AG04449 (cell line): ENCODE data around the gene STAM2.
"Not testable (repeated sequence)": the region's sequence is repeated elsewhere in the genome, so short reads cannot be mapped to it uniquely, and the experiment has no call there.

Source experiments
- CTCF ChIA-PET: fragments of 350-600 bp; formaldehyde crosslinking; extraction: SDS; loops from one replicate; lab custom pipeline; 2021; ENCODE audit warnings: antibody characterized with exemption; lab: Yijun Ruan, JAX
- POLR2A ChIA-PET: fragments of 400-600, 350-600 bp; formaldehyde crosslinking; extraction: SDS; loops from one replicate; lab custom pipeline; 2020; ENCODE audit warnings: antibody characterized with exemption, inconsistent platforms; lab: Yijun Ruan, JAX
- DNase-seq: peaks from one replicate; pipeline ENCODE4 v3.0.0-alpha.2; 2010; ENCODE audit warnings: low read depth, low spot score
- H3K4me3 ChIP-seq: 2 replicates; pipeline ENCODE4 v1.5.1; 2011; ENCODE audit warnings: low read depth, mild to moderate bottlenecking, control low read depth, low read length
- TF ChIP-seq, protein P1 (sequence below): IDR thresholded peaks from one replicate; pipeline ENCODE4 v1.5.1; 2011; ENCODE audit warnings: mild to moderate bottlenecking, moderate library complexity, low read length, control low read depth, inconsistent platforms; ENCODE audit not compliant: insufficient read depth; ENCODE audit errors: missing control alignments

Gene STAM2

DNA sequence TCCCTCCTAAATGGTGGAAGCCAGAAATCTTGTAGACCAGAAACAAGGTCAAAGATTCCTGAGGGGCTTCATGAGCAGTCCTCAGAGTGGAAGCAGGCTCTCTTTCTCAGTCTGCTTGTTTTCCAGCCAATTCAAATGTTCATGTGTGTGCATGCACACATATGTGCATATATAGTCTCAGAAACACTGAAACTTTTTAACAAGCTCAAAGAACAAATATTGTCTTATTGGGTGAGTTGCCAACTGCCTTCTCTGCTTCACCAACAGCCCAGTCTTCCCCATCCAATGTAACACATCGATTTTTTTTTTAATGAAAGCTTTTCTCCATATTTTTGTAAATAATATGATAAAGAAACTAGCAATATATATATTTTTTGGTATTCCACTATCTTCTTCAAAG is 80.4 kb downstream of the STAM2 start:
- TF ChIP-seq, protein P1, sequence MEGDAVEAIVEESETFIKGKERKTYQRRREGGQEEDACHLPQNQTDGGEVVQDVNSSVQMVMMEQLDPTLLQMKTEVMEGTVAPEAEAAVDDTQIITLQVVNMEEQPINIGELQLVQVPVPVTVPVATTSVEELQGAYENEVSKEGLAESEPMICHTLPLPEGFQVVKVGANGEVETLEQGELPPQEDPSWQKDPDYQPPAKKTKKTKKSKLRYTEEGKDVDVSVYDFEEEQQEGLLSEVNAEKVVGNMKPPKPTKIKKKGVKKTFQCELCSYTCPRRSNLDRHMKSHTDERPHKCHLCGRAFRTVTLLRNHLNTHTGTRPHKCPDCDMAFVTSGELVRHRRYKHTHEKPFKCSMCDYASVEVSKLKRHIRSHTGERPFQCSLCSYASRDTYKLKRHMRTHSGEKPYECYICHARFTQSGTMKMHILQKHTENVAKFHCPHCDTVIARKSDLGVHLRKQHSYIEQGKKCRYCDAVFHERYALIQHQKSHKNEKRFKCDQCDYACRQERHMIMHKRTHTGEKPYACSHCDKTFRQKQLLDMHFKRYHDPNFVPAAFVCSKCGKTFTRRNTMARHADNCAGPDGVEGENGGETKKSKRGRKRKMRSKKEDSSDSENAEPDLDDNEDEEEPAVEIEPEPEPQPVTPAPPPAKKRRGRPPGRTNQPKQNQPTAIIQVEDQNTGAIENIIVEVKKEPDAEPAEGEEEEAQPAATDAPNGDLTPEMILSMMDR = no peak
- POLR2A ChIA-PET = no interaction called here
- CTCF ChIA-PET = no interaction called here
- H3K4me3 ChIP-seq = no peak overlapping the region
- DNase-seq = no peak

- H3K4me3 ChIP-seq = no peak overlapping the region
- ChIA-PET CTCF (no interaction called here), POLR2A (no interaction called here)
- DNase-seq = no peak
- TF ChIP-seq, protein P1 = no peak
Observed at GRCh38 chr2:152094014-152094413, 81.5 kb downstream of the STAM2 start.

DNA sequence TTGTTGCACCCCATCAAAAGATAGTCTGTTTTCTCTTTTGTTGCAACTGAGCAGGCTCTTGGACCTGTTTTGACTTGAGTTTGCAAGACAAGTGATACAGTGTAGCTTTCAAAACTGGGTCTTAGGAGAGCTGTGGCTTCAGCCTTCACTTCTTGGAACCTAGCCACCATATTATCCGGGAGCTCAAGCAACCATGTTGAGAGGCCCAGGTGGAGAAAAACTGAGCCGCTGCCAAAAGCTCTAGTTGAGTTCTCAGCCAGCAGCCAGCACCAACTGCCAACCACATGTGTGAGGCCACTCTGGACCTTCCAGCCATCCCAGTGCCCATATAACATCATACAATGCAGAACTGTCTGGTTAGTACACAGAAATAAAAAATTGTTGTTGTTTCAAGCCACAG is 82.1 kb downstream of the STAM2 start:
- CTCF ChIA-PET = interaction anchor here (1.0 kb wide), 1 partner anchor 57 kb away, joined by 4 read pairs; no protein-coding TSS in a partner anchor
- POLR2A ChIA-PET = no interaction called here
- TF ChIP-seq, protein P1 = no peak
- DNase-seq = no peak
- no peak overlapping the region for H3K4me3 ChIP-seq

DNA sequence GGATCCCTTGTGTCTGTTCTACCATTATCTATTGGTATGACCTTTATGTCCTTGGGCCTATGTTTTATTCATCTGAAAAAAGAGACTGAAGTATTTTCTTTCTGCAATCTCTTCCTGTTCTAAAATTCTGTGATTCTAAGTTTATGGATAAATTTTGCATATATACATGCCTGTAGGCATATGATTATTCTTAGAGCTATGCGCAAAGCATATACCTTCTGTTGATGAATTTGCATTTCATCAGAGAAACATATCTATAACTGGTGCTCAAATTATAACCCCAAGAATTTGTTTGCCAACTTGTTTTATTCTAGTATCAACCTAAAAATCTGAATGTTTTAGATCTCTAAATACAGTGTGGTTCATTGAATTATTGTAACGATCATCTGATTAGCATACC is 83.5 kb downstream of the STAM2 start:
- ChIA-PET CTCF (no interaction called here), POLR2A (no interaction called here)
- DNase-seq = no peak
- TF ChIP-seq, protein P1 = no peak
- no peak overlapping the region for H3K4me3 ChIP-seq

DNA sequence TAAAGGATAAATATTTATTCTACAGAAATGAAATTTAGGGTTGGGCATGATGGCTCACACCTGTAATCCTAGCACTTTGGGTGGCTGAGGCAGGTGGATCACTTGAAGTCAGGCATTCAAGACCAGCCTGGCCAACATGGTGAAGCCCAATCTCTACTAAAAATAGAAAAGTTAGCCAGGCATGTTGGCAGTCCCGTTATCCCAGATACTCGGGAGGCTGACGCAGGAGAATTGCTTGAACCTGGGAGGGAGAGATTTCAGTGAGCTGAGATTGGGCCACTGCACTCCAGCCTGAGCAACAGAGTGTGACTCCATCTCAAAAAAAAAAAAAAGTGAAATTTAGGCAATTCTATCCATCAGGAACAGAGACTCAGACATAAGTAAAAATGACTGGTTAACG is 84.8 kb downstream of the STAM2 start:
- H3K4me3 ChIP-seq, CTCF ChIA-PET, POLR2A ChIA-PET, DNase-seq: not testable (repeated sequence)

DNA sequence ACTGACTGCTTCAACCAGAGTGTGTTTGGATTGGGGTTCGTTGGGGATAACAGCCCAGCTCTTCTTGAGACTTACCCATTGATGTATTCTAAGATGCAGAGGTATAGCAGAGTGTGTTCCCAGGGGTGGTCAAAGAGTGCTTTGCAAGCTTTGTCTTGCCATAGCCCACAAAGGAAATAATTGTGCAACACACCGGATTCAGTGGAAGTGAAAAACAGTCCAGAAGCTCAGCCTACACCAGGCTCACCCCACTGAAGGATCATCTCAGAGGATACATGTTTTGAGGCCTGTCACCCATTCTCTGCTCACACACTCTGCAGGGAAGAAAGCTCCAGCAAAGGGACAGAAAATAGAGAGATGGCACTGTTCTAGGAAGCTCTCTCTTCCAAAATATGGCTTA is 86.3 kb downstream of the STAM2 start:
- no peak overlapping the region for H3K4me3 ChIP-seq
- DNase-seq = no peak
- ChIA-PET CTCF (interaction anchor here (1.0 kb wide), 1 partner anchor 53 kb away, joined by 4 read pairs; no protein-coding TSS in a partner anchor), POLR2A (no interaction called here)
- TF ChIP-seq, protein P1 = no peak

GRCh38 chr2:152088006-152088405 is 87.6 kb downstream of the STAM2 start:
- DNase-seq = no peak
- ChIA-PET POLR2A (no interaction called here), CTCF (no interaction called here)
- TF ChIP-seq, protein P1 = no peak
- no peak overlapping the region for H3K4me3 ChIP-seq
